ENCODE data around the gene AP1G1.
A peak's percentile ranks its signal among the peaks of the same experiment; 100 is the strongest.
"Not testable (repeated sequence)": the region's sequence is repeated elsewhere in the genome, so short reads cannot be mapped to it uniquely, and the experiment has no call there.

AP1G1 gene

GRCh38 chr16:71808593-71809459 lies at the start of gene AP1G1:
Gene AP1G1 (minus strand): TSS chr16:71808834. CDS start chr16:71789479, 19,355 bp downstream.
- DNase-seq: peak; percentile 89

- no peak for DNase-seq
These were observed 47.5 kb upstream of the AP1G1 start for GRCh38 chr16:71855937-71856662.

- no peak for DNase-seq
These were observed 45.8 kb upstream of the AP1G1 start for GRCh38 chr16:71854369-71854948.

GRCh38 chr16:71853413-71853812 lies 44.8 kb upstream of the AP1G1 start:
- no peak for DNase-seq

GRCh38 chr16:71852561-71852960 lies 43.9 kb upstream of the AP1G1 start:
- no peak for DNase-seq

GRCh38 chr16:71852158-71852557 lies 43.5 kb upstream of the AP1G1 start:
- DNase-seq: no peak

GRCh38 chr16:71851746-71852145 lies 43.1 kb upstream of the AP1G1 start:
- DNase-seq: no peak

- DNase-seq: no peak
These were observed 40.0 kb upstream of the AP1G1 start for GRCh38 chr16:71848622-71849021.

- no peak for DNase-seq
These were observed 38.5 kb upstream of the AP1G1 start for GRCh38 chr16:71847096-71847495.

GRCh38 chr16:71846431-71846830 lies 37.8 kb upstream of the AP1G1 start:
- peak; percentile 11 for DNase-seq

GRCh38 chr16:71845639-71846430 lies 37.2 kb upstream of the AP1G1 start, which contains the start of gene ATXN1L:
Gene ATXN1L (plus strand): TSS chr16:71845976. CDS start chr16:71849741, 3,765 bp downstream.
- peak; percentile 93 for DNase-seq

GRCh38 chr16:71843572-71843971 lies 34.9 kb upstream of the AP1G1 start:
- DNase-seq: no peak

- DNase-seq: no peak
These were observed 31.4 kb upstream of the AP1G1 start for GRCh38 chr16:71840052-71840451.

GRCh38 chr16:71837150-71837549 lies 28.5 kb upstream of the AP1G1 start:
- DNase-seq: no peak

GRCh38 chr16:71834291-71834690 lies 25.7 kb upstream of the AP1G1 start:
- no peak for DNase-seq

- DNase-seq: not testable (repeated sequence)
These were observed 23.5 kb upstream of the AP1G1 start for GRCh38 chr16:71832112-71832511.

- DNase-seq: not testable (repeated sequence)
These were observed 23.1 kb upstream of the AP1G1 start for GRCh38 chr16:71831698-71832097.

GRCh38 chr16:71830359-71830758 lies 21.7 kb upstream of the AP1G1 start:
- DNase-seq: no peak

- no peak for DNase-seq
These were observed 17.9 kb upstream of the AP1G1 start for GRCh38 chr16:71826533-71827017.

- not testable (repeated sequence) for DNase-seq
These were observed 8.5 kb upstream of the AP1G1 start for GRCh38 chr16:71817155-71817500.

GRCh38 chr16:71811261-71811803 lies 2.7 kb upstream of the AP1G1 start:
- DNase-seq: no peak

- DNase-seq: not testable (repeated sequence)
These were observed 1.5 kb upstream of the AP1G1 start for GRCh38 chr16:71810155-71810530.
